Activated T-cell treated with anti-CD3 and anti-CD28 coated beads for 24 hours (primary cell): ENCODE results near the gene VPS11.
"Not testable (repeated sequence)": the region's sequence is repeated elsewhere in the genome, so short reads cannot be mapped to it uniquely, and the experiment has no call there.

Source experiments
- DNase-seq: peaks from one replicate; pipeline ENCODE4 v3.0.0-alpha.2; 2020; ENCODE audit warnings: low read depth

VPS11 gene

GRCh38 chr11:119038884-119039283 is 28.7 kb upstream of the VPS11 start:
- no peak for DNase-seq

GRCh38 chr11:119039471-119039870 is 28.1 kb upstream of the VPS11 start:
- not testable (repeated sequence) for DNase-seq

- DNase-seq: no peak
These were observed 25.6 kb upstream of the VPS11 start for GRCh38 chr11:119041821-119042514.

GRCh38 chr11:119042927-119043326 is 24.7 kb upstream of the VPS11 start:
- no peak for DNase-seq

- no peak for DNase-seq
These were observed 22.9 kb upstream of the VPS11 start for GRCh38 chr11:119044708-119045107.

GRCh38 chr11:119046489-119046888 is 21.1 kb upstream of the VPS11 start:
- no peak for DNase-seq

- DNase-seq: no peak
These were observed 20.4 kb upstream of the VPS11 start for GRCh38 chr11:119047205-119047604.

GRCh38 chr11:119048644-119049043 is 19.0 kb upstream of the VPS11 start:
- DNase-seq: no peak

GRCh38 chr11:119049081-119049480 is 18.5 kb upstream of the VPS11 start:
- no peak for DNase-seq

GRCh38 chr11:119051440-119052162 is 16.0 kb upstream of the VPS11 start:
- no peak for DNase-seq

GRCh38 chr11:119052163-119052814 is 15.3 kb upstream of the VPS11 start:
- DNase-seq: no peak

GRCh38 chr11:119054418-119054817 is 13.2 kb upstream of the VPS11 start:
- no peak for DNase-seq

GRCh38 chr11:119055901-119056300 is 11.7 kb upstream of the VPS11 start:
- peak; percentile 16 for DNase-seq

- peak; percentile 10 for DNase-seq
These were observed 11.1 kb upstream of the VPS11 start for GRCh38 chr11:119056421-119056999.

- DNase-seq: peak; percentile 98
These were observed 10.4 kb upstream of the VPS11 start, which contains the start of gene HYOU1 for GRCh38 chr11:119057000-119057769. TSS of gene HYOU1 (minus strand) at chr11:119057205. CDS start at chr11:119056160, 1,045 bp downstream.

- DNase-seq: not testable (repeated sequence)
These were observed 8.5 kb upstream of the VPS11 start for GRCh38 chr11:119059128-119059527.

- DNase-seq: no peak
These were observed 6.4 kb upstream of the VPS11 start for GRCh38 chr11:119061256-119061655.

- no peak for DNase-seq
These were observed 4.8 kb upstream of the VPS11 start for GRCh38 chr11:119062779-119063178.

- DNase-seq: peak; percentile 39
These were observed 2.2 kb upstream of the VPS11 start for GRCh38 chr11:119065369-119065768.

- no peak for DNase-seq
These were observed 10.2 kb downstream of the VPS11 start for GRCh38 chr11:119077839-119078238.

GRCh38 chr11:119078675-119079420 is 11.2 kb downstream of the VPS11 start:
- no peak for DNase-seq
